ENCODE data around the gene RPP21. TPM values are rescaled to one million over a fixed set of nuclear protein-coding genes. Genes with fewer than 3 reads are reported as not detected.

RPP21 gene
- total RNA-seq, 3 donors from 2014 or later (not counting 1 experiment from before 2014, with no cell fraction given): 24.6 to 33.3 (median 31.4) TPM

GRCh38 chr6:30315156-30315555 is 29.8 kb upstream of the RPP21 start:
- peaks cover 37% of the 10 kb centered on the region for H3K36me3 ChIP-seq (ENCODE audit: control insufficient read depth, insufficient read depth, low read length)
- intact Hi-C loops (cut with micrococcal nuclease): no loop called here

GRCh38 chr6:30317913-30318589 is 26.9 kb upstream of the RPP21 start:
- H3K36me3 Mint-ChIP-seq: peaks cover 7% of the 10 kb centered on the region
- Histone ChIP-seq H3K4me3 (ENCODE audit: low read length) (no peak overlapping the region), H3K27me3 (ENCODE audit: control insufficient read depth, insufficient read depth, low read length) (no peaks in the 10 kb centered on the region), H3K4me1 (ENCODE audit: control insufficient read depth, insufficient read depth, low read length) (peaks cover 23% of the 10 kb centered on the region), H3K9me3 (ENCODE audit: control insufficient read depth, insufficient read depth, low read length) (no peaks in the 10 kb centered on the region), H3K36me3 (ENCODE audit: control insufficient read depth, insufficient read depth, low read length) (peaks cover 27% of the 10 kb centered on the region), H3K27ac (ENCODE audit: low read length) (no peak overlapping the region)
- TF ChIP-seq, protein P1, sequence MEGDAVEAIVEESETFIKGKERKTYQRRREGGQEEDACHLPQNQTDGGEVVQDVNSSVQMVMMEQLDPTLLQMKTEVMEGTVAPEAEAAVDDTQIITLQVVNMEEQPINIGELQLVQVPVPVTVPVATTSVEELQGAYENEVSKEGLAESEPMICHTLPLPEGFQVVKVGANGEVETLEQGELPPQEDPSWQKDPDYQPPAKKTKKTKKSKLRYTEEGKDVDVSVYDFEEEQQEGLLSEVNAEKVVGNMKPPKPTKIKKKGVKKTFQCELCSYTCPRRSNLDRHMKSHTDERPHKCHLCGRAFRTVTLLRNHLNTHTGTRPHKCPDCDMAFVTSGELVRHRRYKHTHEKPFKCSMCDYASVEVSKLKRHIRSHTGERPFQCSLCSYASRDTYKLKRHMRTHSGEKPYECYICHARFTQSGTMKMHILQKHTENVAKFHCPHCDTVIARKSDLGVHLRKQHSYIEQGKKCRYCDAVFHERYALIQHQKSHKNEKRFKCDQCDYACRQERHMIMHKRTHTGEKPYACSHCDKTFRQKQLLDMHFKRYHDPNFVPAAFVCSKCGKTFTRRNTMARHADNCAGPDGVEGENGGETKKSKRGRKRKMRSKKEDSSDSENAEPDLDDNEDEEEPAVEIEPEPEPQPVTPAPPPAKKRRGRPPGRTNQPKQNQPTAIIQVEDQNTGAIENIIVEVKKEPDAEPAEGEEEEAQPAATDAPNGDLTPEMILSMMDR (IDR thresholded peaks at IDR 0.05): no peak
- intact Hi-C loops (cut with micrococcal nuclease): no loop called here
- WGBS (ENCODE audit: insufficient coverage): 44% methylated on average over 4 of the region's 6 CpGs
- peak overlapping the region; percentile 56 to 69 for H3K27ac Mint-ChIP-seq
- peaks cover 73 to 85% of the 10 kb centered on the region in 2 donors for H3K4me1 Mint-ChIP-seq
- no peaks in the 10 kb centered on the region for H3K9me3 Mint-ChIP-seq
- H3K27me3 Mint-ChIP-seq (ENCODE audit: low read depth in 2 of 2): no peaks in the 10 kb centered on the region
- ATAC-seq: peak in 2 of 3 donors; percentile 31 to 43
- peak overlapping the region; percentile 56 for H3K4me3 Mint-ChIP-seq
- DNase-seq: peak in 1 of 2 donors; percentile 23

More at GRCh38 chr6:30315156-30315555, 29.8 kb upstream of the RPP21 start:
- DNase-seq: no peak
- Histone ChIP-seq H3K27me3 (ENCODE audit: control insufficient read depth, insufficient read depth, low read length) (no peaks in the 10 kb centered on the region), H3K27ac (ENCODE audit: low read length) (no peak overlapping the region), H3K4me1 (ENCODE audit: control insufficient read depth, insufficient read depth, low read length) (peaks cover 11% of the 10 kb centered on the region), H3K4me3 (ENCODE audit: low read length) (no peak overlapping the region), H3K9me3 (ENCODE audit: control insufficient read depth, insufficient read depth, low read length) (no peaks in the 10 kb centered on the region)
- Mint-ChIP-seq H3K4me1 (peaks cover 66 to 79% of the 10 kb centered on the region in 2 donors), H3K9me3 (no peaks in the 10 kb centered on the region), H3K36me3 (peaks cover 7% of the 10 kb centered on the region), H3K27ac (peak overlapping the region in 1 of 2 donors; percentile 20), H3K4me3 (no peak overlapping the region), H3K27me3 (ENCODE audit: low read depth in 2 of 2) (no peaks in the 10 kb centered on the region)
- TF ChIP-seq, protein P1 (IDR thresholded peaks at IDR 0.05): no peak
- ATAC-seq: no peak
- 94% methylated on average over 3 of the region's 3 CpGs for WGBS (ENCODE audit: insufficient coverage)

DNA sequence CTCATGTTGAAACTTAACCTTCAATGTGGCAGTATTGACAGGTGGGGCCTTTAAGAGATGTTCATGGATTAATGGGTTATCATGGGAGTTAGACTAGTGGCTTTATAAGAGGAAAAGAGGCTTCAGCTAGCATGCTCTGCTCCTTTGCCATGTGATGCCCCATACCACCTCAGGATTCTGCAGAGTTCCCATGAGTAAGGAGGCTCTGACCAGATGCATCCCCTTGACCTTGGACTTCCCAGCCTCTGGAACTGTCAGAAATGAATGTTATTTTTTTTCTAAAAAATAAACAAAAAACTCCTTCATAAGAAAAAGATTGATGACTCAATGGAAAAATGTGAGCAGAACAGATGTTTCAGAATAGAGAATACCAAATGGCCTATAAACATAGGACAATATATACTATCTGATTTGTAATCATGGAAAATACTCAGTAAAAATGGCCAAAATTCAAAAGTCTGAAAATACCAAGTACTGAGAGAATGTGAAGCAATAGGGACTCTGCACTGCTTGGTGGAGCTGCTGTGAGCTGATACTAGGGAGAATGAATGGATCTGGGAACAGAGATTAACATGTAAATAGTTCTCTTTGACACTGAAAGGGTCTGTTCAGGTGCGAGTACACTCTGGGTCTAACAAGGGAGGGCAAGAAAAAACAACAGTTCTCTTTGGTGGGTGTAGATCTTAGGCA is 25.7 kb upstream of the RPP21 start:
- peak overlapping the region; percentile 17 for H3K4me3 Mint-ChIP-seq
- H3K27ac Mint-ChIP-seq: peak overlapping the region; percentile 35 to 69

More for the DNA sequence above, 25.7 kb upstream of the RPP21 start:
- Mint-ChIP-seq H3K27me3 (ENCODE audit: low read depth in 2 of 2) (no peaks in the 10 kb centered on the region), H3K36me3 (no peaks in the 10 kb centered on the region), H3K4me1 (peaks cover 68 to 82% of the 10 kb centered on the region in 2 donors), H3K9me3 (no peaks in the 10 kb centered on the region)
- TF ChIP-seq, protein P1 (IDR thresholded peaks at IDR 0.05): no peak
- no peaks in the 10 kb centered on the region for H3K27me3 ChIP-seq (ENCODE audit: control insufficient read depth, insufficient read depth, low read length)
- intact Hi-C loops (cut with micrococcal nuclease): no loop called here
- 58% methylated on average over 1 of the region's 1 CpG for WGBS (ENCODE audit: insufficient coverage)
- DNase-seq (no peak), ATAC-seq (no peak)
- H3K4me1 ChIP-seq (ENCODE audit: control insufficient read depth, insufficient read depth, low read length): peaks cover 26% of the 10 kb centered on the region
- H3K9me3 ChIP-seq (ENCODE audit: control insufficient read depth, insufficient read depth, low read length): no peaks in the 10 kb centered on the region
- H3K36me3 ChIP-seq (ENCODE audit: control insufficient read depth, insufficient read depth, low read length): peaks cover 15% of the 10 kb centered on the region
- H3K27ac ChIP-seq (ENCODE audit: low read length): no peak overlapping the region
- no peak overlapping the region for H3K4me3 ChIP-seq (ENCODE audit: low read length)
